DMS79 (cell line): Measurements from ENCODE around the gene NELL1.
"Not testable (repeated sequence)": the region's sequence is repeated elsewhere in the genome, so short reads cannot be mapped to it uniquely, and the experiment has no call there.

Experiments used
- DNase-seq: peaks from one replicate; lab custom pipeline; 2025; lab: John Stamatoyannopoulos, UW

The NELL1 gene

GRCh38 chr11:21205205-21205604 lies 535.8 kb downstream of the NELL1 start:
- DNase-seq: no peak

GRCh38 chr11:21225860-21226259 lies 556.5 kb downstream of the NELL1 start:
- DNase-seq: no peak

GRCh38 chr11:21229224-21229623 lies 559.8 kb downstream of the NELL1 start:
- no peak for DNase-seq

- no peak for DNase-seq
These were observed 580.8 kb downstream of the NELL1 start for GRCh38 chr11:21250196-21250595.

GRCh38 chr11:21254055-21254454 lies 584.7 kb downstream of the NELL1 start:
- no peak for DNase-seq

GRCh38 chr11:21254790-21255189 lies 585.4 kb downstream of the NELL1 start:
- DNase-seq: no peak

GRCh38 chr11:21257461-21257860 lies 588.1 kb downstream of the NELL1 start:
- DNase-seq: no peak

- no peak for DNase-seq
These were observed 589.0 kb downstream of the NELL1 start for GRCh38 chr11:21258414-21258813.

- DNase-seq: no peak
These were observed 590.7 kb downstream of the NELL1 start for GRCh38 chr11:21260101-21260500.

GRCh38 chr11:21262992-21263391 lies 593.6 kb downstream of the NELL1 start:
- DNase-seq: no peak

- DNase-seq: no peak
These were observed 594.7 kb downstream of the NELL1 start for GRCh38 chr11:21264125-21264524.

- DNase-seq: no peak
These were observed 598.6 kb downstream of the NELL1 start for GRCh38 chr11:21268036-21268435.

GRCh38 chr11:21272139-21272538 lies 602.8 kb downstream of the NELL1 start:
- DNase-seq: not testable (repeated sequence)

GRCh38 chr11:21278840-21279239 lies 609.5 kb downstream of the NELL1 start:
- DNase-seq: no peak

GRCh38 chr11:21285104-21285503 lies 615.7 kb downstream of the NELL1 start:
- no peak for DNase-seq

GRCh38 chr11:21289686-21290085 lies 620.3 kb downstream of the NELL1 start:
- no peak for DNase-seq

GRCh38 chr11:21295508-21295907 lies 626.1 kb downstream of the NELL1 start:
- no peak for DNase-seq

- DNase-seq: no peak
These were observed 632.6 kb downstream of the NELL1 start for GRCh38 chr11:21301981-21302380.

GRCh38 chr11:21306739-21307358 lies 637.5 kb downstream of the NELL1 start:
- DNase-seq: no peak

- DNase-seq: no peak
These were observed 638.5 kb downstream of the NELL1 start for GRCh38 chr11:21307874-21308273.

- no peak for DNase-seq
These were observed 647.2 kb downstream of the NELL1 start for GRCh38 chr11:21316591-21316990.

- DNase-seq: no peak
These were observed 651.7 kb downstream of the NELL1 start for GRCh38 chr11:21321072-21321471.

- no peak for DNase-seq
These were observed 652.1 kb downstream of the NELL1 start for GRCh38 chr11:21321530-21321929.

GRCh38 chr11:21323617-21324016 lies 654.2 kb downstream of the NELL1 start:
- DNase-seq: no peak

GRCh38 chr11:21343204-21343603 lies 673.8 kb downstream of the NELL1 start:
- no peak for DNase-seq
